ENCODE results near the gene VDAC2.
"Not testable (repeated sequence)": the region's sequence is repeated elsewhere in the genome, so short reads cannot be mapped to it uniquely, and the experiment has no call there.

Gene VDAC2

DNA sequence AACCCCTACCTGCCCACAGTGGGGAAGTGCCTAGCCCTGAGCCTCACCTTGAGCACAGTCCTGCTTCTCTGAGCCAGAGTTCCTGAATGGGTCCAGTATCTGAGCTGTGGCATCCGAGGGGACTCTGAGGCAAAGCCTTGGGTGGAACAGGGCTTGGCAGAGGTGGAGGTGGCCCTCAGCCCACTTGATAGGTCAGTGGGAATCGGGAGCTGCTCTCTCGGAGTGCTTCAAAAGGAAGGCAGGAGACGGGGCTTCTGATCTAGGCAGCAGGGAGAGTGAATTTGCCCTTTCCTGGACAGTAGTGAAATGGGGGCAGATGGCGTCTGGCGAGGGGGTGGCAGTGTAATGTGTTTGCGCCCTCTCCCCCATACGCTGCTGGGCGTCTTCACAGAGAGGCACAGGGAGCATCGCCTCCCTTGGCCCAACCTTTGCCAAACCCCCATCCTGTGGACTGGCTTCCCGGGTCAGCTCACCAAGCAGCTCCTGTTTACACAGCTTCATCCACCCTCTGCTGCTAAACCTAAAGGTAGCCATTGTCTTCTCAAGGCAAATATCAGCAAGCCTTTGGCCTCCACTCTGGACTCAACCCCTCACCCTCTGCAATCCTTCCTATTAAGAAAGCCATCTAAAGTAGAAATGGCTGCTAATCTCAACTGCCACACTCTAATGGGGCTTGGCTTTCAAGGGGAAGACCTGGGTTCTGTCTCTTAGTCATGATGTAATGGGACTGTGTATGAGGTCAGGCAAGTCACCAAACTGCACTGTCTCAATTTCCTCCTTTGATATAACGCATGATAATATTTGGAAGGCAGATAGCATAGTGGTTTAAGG, 21.1 kb upstream of the VDAC2 start:
- TF ChIP-seq, protein P1, sequence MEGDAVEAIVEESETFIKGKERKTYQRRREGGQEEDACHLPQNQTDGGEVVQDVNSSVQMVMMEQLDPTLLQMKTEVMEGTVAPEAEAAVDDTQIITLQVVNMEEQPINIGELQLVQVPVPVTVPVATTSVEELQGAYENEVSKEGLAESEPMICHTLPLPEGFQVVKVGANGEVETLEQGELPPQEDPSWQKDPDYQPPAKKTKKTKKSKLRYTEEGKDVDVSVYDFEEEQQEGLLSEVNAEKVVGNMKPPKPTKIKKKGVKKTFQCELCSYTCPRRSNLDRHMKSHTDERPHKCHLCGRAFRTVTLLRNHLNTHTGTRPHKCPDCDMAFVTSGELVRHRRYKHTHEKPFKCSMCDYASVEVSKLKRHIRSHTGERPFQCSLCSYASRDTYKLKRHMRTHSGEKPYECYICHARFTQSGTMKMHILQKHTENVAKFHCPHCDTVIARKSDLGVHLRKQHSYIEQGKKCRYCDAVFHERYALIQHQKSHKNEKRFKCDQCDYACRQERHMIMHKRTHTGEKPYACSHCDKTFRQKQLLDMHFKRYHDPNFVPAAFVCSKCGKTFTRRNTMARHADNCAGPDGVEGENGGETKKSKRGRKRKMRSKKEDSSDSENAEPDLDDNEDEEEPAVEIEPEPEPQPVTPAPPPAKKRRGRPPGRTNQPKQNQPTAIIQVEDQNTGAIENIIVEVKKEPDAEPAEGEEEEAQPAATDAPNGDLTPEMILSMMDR (IDR thresholded peaks at IDR 0.05; ENCODE audit: low read depth, low read length) = no peak
- no peak overlapping the region for H3K4me3 ChIP-seq (replicated peaks in 1 of 2; ENCODE audit: low read depth in 2 of 2, low read length in 2 of 2)
- no peak for DNase-seq (ENCODE audit: low read depth in 2 of 2)

DNA sequence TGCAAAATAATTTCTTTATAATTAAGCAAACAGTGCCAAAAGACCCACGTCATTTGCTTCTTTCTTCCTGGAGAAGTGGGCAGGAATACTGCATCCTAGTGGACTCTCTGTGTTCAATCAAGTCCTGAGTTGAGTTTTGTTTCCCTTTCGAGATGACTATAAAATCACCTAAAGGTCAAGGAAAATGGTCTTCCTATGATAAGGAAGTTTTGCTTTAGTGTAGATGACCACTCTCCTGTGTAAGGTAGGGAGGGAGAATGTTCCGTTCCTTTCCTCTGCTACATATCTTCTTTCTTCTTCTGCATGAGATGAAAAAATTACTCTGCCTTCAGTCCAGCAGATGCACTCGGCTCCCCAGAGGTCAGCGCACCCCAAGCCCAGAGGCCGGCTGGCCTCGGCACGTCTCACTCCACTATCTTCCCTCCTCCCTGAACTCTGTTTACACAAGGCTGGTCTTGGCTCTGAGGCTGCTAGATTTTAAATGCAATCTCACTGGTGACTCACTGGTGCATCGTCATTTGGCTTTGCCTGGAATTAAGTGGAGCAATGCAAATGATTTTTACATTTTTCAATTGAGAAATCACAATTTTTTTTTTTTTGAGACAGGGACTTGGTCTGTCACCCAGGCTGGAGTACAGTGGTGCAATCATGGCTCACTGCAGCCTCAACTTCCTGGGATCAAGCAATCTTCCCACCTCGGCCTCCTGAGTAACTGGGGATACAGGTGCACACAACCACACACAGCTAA, 18.6 kb upstream of the VDAC2 start:
- peak; percentile 94 to 97 for DNase-seq (ENCODE audit: low read depth in 2 of 2)
- TF ChIP-seq, protein P1 (IDR thresholded peaks at IDR 0.05; ENCODE audit: low read depth, low read length) = no peak
- peak overlapping the region in 1 of 2 donors; percentile 26 for H3K4me3 ChIP-seq (replicated peaks in 1 of 2; ENCODE audit: low read depth in 2 of 2, low read length in 2 of 2)

DNA sequence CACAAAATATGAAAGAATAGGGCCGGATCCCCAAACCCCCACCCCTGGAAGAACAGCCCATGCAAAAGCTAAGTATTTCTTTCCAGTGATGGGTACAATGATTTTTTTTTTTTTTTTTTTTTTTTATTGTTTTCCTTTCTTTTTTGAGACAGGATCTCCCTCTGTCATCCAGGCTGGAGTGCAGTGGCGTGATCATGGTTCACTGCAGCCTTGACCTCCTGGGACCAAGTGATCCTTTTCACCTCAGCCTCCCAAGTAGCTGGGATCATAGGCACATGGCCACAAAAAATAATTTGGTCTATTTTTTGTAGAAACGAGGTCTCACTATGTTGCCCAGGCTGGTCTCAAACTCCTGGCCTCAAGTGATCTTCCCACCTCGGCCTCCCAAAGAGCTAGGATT, 16.0 kb upstream of the VDAC2 start:
- not testable (repeated sequence) for DNase-seq (ENCODE audit: low read depth in 2 of 2); H3K4me3 ChIP-seq (replicated peaks in 1 of 2; ENCODE audit: low read depth in 2 of 2, low read length in 2 of 2)

DNA sequence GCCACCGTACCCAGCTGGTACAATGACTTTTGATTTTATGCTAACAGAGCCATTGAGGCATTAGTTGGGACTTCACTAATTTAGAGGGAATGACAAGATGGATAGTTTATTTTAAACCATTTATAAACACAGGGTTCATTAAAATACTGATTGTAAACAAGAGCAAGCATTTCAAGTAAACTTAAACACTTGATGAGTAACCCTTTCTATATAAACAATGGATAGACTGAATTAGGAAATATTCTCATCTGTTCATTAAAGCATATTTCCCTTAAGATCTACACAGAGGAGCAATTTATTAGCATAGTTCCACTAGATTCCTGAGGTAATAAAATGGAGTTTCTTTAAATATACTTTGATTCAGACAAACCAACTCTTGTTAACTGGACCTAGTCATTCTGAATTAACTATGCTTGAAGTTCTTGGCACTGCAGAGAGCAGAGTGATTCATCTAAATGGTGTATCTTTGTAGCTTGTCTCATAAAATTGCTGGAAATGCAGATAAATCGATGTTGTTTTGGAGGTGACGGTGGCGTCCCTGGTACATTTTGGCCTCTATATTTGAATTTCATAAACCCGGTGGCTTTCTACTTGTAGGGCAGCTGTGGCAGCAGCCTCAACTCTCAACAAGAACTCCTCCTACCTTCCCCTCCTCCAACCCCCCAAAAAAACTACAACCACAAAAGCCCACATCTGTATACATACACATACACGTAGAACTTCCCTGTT, 15.4 kb upstream of the VDAC2 start:
- DNase-seq (ENCODE audit: low read depth in 2 of 2) = peak; percentile 49 to 61
- TF ChIP-seq, protein P1 (IDR thresholded peaks at IDR 0.05; ENCODE audit: low read depth, low read length) = no peak
- H3K4me3 ChIP-seq (replicated peaks in 1 of 2; ENCODE audit: low read depth in 2 of 2, low read length in 2 of 2) = no peak overlapping the region

DNA sequence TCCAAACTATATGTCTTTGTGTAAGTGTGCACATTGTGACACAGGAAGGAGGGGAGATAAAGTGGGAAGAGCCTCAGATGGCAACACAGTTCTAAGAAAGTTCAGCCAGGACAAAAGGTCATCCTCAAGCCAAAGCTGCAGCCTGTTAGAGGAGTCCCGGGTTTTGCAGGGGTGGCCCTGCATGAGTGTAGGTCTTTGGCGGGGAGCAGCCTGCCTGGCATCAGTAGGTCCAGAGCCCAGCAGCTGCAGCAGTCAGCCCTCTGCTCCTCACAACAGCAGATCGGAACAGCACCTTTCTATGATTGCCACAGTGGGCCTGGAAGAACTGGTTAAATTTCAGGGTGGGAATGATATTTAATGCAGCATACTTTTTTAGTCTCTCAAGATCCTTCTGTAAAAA, 13.5 kb upstream of the VDAC2 start:
- no peak overlapping the region for H3K4me3 ChIP-seq (replicated peaks in 1 of 2; ENCODE audit: low read depth in 2 of 2, low read length in 2 of 2)
- TF ChIP-seq, protein P1 (IDR thresholded peaks at IDR 0.05; ENCODE audit: low read depth, low read length) = no peak
- no peak for DNase-seq (ENCODE audit: low read depth in 2 of 2)

DNA sequence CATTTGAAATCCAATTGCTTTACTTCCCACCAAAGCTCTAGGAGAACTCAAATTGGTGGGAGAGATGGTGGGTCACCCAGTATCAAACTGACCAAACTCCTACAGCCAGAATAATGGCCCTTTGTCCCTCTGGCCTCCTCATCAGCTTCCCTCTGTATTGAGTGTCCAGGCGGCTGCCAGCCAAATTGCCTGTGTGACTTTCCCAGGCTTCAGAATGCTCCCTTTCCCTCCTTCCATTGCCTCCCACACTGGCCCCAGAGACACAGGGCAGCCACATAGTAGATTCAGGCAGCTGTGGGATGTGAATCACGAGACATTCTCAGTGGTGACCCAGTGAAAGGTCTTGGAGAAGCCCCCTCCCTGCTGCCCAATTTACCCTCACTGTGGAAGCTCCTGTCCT, 12.7 kb upstream of the VDAC2 start:
- TF ChIP-seq, protein P1 (IDR thresholded peaks at IDR 0.05; ENCODE audit: low read depth, low read length) = no peak
- H3K4me3 ChIP-seq (replicated peaks in 1 of 2; ENCODE audit: low read depth in 2 of 2, low read length in 2 of 2) = no peak overlapping the region
- DNase-seq (ENCODE audit: low read depth in 2 of 2) = no peak

DNA sequence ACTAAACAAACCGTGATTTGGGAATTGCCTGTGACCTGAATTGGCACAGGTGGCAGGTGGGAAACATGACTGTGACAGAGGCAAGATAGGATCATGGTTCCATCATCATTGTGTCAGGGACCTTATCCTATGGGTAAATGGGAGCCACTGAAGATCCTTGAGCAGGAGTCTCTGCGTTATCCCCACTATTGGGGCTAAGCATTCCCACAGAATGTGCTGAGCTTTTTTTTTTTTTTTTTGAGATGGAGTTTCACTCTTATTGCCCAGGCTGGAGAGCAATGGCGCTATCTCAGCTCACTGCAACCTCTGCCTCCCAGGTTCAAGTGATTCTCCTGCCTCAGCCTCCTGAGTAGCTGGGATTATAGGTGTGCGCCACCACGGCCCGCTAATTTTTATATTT, 10.6 kb upstream of the VDAC2 start:
- not testable (repeated sequence) for DNase-seq (ENCODE audit: low read depth in 2 of 2)

More for the DNA sequence above, 10.6 kb upstream of the VDAC2 start:
- not testable (repeated sequence) for H3K4me3 ChIP-seq (replicated peaks in 1 of 2; ENCODE audit: low read depth in 2 of 2, low read length in 2 of 2)
